GM21723 (cell line): ENCODE data around the gene MAST3.
A peak's percentile ranks its signal among the peaks of the same experiment; 100 is the strongest.
"Not testable (repeated sequence)": the region's sequence is repeated elsewhere in the genome, so short reads cannot be mapped to it uniquely, and the experiment has no call there.

ENCODE experiments used
- ATAC-seq: cut with Tn5 transposase; IDR thresholded peaks from one replicate; pipeline ENCODE4 v1.9.1; 2021; ENCODE audit warnings: mild to moderate bottlenecking, moderate library complexity; ENCODE audit not compliant: unreplicated experiment

The MAST3 gene

GRCh38 chr19:18156841-18157464 lies 59.4 kb downstream of the MAST3 start:
- ATAC-seq, result no peak

- ATAC-seq, result no peak
Observed at GRCh38 chr19:18157465-18158063, 60.0 kb downstream of the MAST3 start.

DNA sequence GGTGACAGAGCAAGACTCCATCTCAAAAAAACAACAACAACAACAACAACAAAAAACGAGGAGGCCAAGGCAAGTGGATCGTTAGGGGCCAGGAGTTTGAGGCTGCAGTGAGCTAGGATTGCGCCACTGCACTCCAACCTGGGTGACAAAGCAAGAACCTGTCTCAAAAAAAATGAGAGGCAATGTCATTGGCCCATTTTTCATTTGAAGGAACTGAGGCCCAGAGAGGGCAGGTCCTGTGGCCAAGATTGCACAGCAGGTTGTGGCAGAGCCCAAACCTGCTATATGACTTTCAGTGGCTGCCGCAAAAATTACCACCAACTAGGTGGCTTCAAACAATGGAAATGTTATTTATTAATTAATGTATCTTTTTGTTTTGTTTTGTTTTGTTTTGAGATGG lies 60.9 kb downstream of the MAST3 start:
- no peak for ATAC-seq

DNA sequence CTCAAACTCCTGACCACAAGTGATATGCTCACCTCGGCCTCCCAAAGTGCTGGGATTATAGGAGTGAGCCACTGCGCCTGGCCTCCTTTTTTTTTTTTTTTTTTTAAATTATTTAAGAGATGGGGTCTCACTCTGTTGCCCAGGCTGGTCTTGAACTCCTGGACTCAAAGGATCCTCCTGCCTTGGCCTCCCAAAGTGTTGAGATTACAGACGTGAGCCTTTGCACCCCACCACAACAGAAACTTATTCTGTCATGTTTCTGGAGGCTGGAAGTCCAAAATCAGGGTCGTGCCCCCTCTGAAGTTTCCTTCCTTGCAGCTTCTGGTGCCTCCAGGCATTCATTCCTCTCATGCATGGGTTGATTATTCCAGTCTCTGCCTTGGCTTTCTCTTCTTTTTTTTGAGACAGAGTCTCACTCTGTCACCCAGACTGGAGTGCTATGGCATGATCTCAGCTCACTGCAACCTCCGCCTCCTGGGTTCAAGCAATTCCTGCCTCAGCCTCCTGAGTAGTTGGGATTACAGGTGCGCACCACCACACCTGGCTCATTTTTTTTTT lies 61.6 kb downstream of the MAST3 start:
- ATAC-seq, result not testable (repeated sequence)

DNA sequence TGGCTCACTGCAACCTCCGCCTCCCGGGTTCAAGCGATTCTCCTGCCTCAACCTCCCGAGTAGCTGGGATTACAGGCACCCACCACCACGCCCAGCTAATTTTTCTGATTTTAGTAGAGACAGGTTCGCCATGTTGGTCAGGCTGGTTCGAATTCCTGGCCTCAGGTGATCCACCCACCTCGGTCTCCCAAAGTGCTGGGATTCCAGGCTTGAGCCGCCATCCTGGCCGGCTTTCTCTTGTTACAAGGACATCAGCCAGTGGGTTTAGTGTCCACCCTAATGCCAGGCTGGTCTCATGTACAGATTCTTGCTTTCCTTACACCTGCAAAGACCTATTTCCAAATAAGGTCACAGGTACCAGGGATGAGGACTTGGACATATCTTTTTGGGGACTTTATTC lies 62.2 kb downstream of the MAST3 start:
- ATAC-seq, result no peak

DNA sequence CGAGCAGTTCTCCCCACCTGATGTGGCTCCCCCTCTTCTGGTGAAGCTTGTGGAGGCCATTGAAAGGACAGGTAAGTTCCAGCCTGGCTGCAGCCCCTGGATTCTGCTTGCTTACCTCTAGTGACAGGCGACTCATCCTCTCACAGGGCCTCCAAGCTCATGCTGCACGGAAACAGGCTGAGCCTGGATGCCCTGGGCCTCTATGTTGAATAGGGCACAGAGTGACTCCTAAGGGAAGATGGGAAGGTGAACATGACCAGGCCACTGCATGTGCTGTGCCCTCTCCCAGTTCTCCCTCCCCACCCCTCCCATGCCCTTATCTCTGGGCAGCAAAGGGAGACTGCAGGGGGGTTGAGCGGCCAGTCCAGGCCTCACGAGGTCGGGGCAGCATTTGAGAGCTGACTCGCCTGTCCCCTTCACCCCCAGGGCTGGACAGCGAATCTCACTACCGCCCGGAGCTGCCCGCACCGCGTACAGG lies 63.0 kb downstream of the MAST3 start:
- no peak for ATAC-seq

GRCh38 chr19:18160971-18161635 lies 63.5 kb downstream of the MAST3 start:
- peak; percentile 55 for ATAC-seq

DNA sequence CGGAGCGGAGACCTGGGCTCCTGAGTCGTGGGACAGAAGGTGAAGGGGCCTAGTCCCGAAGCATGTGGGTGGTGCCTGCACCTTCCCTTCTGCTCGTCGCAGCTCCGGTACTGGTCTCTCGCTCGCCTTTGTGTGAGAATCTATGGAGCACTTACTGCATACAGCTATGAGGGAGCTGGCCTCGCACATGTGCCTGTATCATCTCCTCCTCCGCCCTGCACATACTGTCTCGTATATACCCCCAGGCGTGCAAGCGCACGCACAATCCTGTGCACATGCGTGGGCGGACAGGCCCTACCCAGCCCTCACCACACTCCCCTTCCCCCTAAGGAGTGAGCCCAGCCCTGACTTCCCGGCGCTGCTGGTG lies 64.0 kb downstream of the MAST3 start:
- no peak for ATAC-seq

DNA sequence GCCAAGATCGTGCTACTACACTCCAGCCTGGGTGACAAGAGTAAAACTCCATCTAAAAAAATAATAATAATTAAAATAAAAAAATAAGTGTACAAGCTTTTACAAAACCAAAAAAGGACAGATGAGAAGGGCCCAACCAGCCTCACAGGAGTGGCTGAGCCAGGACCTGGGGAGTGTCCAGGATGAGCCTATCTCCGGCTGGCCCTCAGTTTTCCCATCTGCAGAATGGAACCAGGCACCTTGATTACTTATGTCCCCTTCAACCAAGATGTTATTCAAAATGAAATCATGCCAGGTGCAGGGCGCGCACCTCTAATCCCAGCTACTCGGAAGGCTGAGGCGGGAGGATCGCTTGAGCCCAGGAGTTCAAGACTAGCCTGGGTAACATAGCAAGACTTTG lies 66.5 kb downstream of the MAST3 start:
- ATAC-seq, result no peak

- ATAC-seq, result no peak
Observed at GRCh38 chr19:18165794-18166544, 68.4 kb downstream of the MAST3 start.

GRCh38 chr19:18167011-18167410 lies 69.4 kb downstream of the MAST3 start:
- ATAC-seq, result no peak

- peak; percentile 36 for ATAC-seq
Observed at GRCh38 chr19:18167975-18168645, 70.5 kb downstream of the MAST3 start.

- ATAC-seq, result no peak
Observed at GRCh38 chr19:18168673-18169381, 71.2 kb downstream of the MAST3 start.

GRCh38 chr19:18170714-18171255 lies 73.2 kb downstream of the MAST3 start:
- no peak for ATAC-seq

DNA sequence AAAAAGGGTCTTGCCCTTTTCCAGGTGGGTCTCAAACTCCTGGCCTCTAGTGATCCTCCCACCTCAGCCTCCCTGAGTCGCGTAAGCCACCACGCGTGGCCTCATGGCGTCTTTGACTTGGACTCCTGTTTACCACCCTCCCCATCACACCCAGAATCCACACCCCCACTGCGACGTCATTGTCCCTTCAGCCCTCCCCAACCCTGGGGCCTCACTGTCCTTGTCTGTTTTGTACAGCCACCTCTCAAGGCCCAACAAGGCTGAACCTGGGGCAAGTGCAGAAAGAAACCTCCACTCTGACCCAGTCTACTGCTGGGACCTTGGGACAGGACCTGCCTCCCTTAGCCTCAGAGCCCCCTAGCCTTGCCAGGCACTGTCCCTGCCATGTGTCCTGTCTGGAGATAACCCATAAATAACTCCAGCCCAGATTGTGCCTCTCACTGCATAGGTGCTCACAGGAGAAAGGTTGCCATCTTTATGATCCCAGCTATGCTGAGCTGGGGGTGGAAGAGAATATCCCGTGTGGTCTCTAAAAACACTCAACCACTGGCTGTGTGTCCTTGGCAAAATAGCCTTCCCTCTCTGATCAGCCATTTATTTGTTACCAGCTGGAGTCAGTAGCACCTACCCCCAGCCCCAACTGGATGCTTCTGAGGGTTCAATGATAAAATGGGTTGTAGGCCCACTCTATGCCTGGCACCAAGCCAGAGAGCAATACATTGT lies 74.2 kb downstream of the MAST3 start:
- no peak for ATAC-seq

GRCh38 chr19:18172331-18173053 lies 74.9 kb downstream of the MAST3 start:
- no peak for ATAC-seq

DNA sequence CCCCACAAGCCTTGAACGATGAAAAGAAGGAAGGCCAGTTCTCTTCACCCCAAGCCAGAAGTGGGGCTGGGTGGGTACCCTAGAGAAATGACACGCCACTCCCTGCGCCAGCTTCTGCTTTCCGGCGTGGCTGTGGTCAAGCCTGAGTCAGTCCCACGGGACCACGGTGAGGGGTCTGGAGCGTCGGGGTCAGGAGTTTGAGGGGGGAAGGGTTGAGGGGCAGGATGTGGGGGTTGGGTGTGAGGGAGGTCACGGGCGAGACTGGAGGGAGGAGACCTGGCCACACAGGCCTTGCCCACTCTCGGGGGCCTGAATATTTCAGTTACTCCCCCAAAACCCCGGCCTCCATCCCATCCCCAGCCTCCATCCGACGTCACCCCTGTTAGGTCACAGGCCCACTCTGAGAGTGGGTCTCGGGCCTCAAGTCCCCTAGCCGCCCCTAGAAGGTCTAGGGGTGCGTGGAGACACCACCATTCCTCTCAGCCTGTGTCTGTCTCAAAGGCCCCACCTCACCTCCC lies 75.5 kb downstream of the MAST3 start:
- ATAC-seq, result no peak

- peak; percentile 49 for ATAC-seq
Observed at GRCh38 chr19:18173572-18174288, 76.2 kb downstream of the MAST3 start, which contains the start of gene IFI30. Gene IFI30 (plus strand): TSS chr19:18173813. CDS start chr19:18173842, 29 bp downstream.
